Measurements from ENCODE around the gene NRF1. TPM values are rescaled to one million over a fixed set of nuclear protein-coding genes. Genes with fewer than 3 reads are reported as not detected.

Gene NRF1
- total and polyA plus RNA-seq, 2 of the 8 experiments (the other 6 are each of a cell fraction or from before 2014, with no cell fraction given) = 18.2 to 21.4 TPM

DNA sequence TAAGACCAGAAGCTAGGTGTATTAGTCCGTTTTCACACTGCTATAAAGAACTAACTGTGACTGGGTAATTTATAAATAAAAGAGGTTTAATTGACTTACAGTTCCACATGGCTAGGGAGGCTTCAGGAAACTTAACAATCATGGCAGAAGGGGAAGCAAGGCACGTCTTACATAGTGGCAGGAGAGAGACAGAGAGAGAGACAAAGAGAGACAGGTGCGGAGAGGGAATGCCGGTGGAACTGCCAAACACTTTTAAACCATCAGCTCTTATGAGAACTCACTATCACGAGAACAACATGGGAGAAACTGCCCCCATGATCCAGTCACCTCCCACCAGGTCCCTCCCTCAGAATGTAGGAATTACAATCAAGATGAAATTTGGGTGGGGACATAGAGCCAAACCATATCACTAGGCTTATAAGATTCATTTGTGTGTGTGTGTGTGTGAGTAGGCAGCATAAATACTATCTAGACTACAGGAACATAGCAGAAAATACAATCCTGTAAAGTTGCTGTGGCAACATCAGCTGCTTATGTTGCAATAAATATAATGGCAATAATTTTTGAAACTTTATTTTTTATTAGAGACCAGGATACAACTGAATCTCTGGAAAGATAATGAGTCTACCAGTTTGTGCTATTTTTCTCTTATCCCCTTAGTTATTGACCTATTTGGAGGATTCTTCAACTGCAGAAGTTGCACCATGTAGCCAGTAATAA is 77.1 kb downstream of the NRF1 start (continued):
- TF ChIP-seq, protein P1, sequence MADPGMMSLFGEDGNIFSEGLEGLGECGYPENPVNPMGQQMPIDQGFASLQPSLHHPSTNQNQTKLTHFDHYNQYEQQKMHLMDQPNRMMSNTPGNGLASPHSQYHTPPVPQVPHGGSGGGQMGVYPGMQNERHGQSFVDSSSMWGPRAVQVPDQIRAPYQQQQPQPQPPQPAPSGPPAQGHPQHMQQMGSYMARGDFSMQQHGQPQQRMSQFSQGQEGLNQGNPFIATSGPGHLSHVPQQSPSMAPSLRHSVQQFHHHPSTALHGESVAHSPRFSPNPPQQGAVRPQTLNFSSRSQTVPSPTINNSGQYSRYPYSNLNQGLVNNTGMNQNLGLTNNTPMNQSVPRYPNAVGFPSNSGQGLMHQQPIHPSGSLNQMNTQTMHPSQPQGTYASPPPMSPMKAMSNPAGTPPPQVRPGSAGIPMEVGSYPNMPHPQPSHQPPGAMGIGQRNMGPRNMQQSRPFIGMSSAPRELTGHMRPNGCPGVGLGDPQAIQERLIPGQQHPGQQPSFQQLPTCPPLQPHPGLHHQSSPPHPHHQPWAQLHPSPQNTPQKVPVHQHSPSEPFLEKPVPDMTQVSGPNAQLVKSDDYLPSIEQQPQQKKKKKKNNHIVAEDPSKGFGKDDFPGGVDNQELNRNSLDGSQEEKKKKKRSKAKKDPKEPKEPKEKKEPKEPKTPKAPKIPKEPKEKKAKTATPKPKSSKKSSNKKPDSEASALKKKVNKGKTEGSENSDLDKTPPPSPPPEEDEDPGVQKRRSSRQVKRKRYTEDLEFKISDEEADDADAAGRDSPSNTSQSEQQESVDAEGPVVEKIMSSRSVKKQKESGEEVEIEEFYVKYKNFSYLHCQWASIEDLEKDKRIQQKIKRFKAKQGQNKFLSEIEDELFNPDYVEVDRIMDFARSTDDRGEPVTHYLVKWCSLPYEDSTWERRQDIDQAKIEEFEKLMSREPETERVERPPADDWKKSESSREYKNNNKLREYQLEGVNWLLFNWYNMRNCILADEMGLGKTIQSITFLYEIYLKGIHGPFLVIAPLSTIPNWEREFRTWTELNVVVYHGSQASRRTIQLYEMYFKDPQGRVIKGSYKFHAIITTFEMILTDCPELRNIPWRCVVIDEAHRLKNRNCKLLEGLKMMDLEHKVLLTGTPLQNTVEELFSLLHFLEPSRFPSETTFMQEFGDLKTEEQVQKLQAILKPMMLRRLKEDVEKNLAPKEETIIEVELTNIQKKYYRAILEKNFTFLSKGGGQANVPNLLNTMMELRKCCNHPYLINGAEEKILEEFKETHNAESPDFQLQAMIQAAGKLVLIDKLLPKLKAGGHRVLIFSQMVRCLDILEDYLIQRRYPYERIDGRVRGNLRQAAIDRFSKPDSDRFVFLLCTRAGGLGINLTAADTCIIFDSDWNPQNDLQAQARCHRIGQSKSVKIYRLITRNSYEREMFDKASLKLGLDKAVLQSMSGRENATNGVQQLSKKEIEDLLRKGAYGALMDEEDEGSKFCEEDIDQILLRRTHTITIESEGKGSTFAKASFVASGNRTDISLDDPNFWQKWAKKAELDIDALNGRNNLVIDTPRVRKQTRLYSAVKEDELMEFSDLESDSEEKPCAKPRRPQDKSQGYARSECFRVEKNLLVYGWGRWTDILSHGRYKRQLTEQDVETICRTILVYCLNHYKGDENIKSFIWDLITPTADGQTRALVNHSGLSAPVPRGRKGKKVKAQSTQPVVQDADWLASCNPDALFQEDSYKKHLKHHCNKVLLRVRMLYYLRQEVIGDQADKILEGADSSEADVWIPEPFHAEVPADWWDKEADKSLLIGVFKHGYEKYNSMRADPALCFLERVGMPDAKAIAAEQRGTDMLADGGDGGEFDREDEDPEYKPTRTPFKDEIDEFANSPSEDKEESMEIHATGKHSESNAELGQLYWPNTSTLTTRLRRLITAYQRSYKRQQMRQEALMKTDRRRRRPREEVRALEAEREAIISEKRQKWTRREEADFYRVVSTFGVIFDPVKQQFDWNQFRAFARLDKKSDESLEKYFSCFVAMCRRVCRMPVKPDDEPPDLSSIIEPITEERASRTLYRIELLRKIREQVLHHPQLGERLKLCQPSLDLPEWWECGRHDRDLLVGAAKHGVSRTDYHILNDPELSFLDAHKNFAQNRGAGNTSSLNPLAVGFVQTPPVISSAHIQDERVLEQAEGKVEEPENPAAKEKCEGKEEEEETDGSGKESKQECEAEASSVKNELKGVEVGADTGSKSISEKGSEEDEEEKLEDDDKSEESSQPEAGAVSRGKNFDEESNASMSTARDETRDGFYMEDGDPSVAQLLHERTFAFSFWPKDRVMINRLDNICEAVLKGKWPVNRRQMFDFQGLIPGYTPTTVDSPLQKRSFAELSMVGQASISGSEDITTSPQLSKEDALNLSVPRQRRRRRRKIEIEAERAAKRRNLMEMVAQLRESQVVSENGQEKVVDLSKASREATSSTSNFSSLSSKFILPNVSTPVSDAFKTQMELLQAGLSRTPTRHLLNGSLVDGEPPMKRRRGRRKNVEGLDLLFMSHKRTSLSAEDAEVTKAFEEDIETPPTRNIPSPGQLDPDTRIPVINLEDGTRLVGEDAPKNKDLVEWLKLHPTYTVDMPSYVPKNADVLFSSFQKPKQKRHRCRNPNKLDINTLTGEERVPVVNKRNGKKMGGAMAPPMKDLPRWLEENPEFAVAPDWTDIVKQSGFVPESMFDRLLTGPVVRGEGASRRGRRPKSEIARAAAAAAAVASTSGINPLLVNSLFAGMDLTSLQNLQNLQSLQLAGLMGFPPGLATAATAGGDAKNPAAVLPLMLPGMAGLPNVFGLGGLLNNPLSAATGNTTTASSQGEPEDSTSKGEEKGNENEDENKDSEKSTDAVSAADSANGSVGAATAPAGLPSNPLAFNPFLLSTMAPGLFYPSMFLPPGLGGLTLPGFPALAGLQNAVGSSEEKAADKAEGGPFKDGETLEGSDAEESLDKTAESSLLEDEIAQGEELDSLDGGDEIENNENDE (IDR thresholded peaks at IDR 0.05; ENCODE audit: insufficient replicate concordance, low read length) = no peak
- TF ChIP-seq CHD1 (IDR thresholded peaks at IDR 0.05; ENCODE audit: low read depth, low read length) = no peak
